GM12875 (cell line): ENCODE data around the gene POU2F1.

ENCODE experiments used
- H3K4me3 ChIP-seq: one replicate; pipeline ENCODE4 v1.5.1; 2011; ENCODE audit warnings: low read depth, low read length, control low read depth
- CTCF ChIP-seq: IDR thresholded peaks from 2 replicates; pipeline ENCODE4 v1.5.1; 2011; ENCODE audit warnings: low read depth, mild to moderate bottlenecking, control low read depth, inconsistent platforms, low read length, moderate library complexity, borderline replicate concordance; ENCODE audit not compliant: insufficient read depth

POU2F1 gene

GRCh38 chr1:167455786-167456446 is 235.2 kb downstream of the POU2F1 start:
- peak overlapping the region; percentile 60 for H3K4me3 ChIP-seq
- TF ChIP-seq CTCF: no peak

GRCh38 chr1:167456524-167456923 is 235.8 kb downstream of the POU2F1 start:
- TF ChIP-seq CTCF: no peak
- H3K4me3 ChIP-seq: no peak overlapping the region

GRCh38 chr1:167456926-167457325 is 236.2 kb downstream of the POU2F1 start:
- H3K4me3 ChIP-seq: no peak overlapping the region
- no peak for TF ChIP-seq CTCF

- TF ChIP-seq CTCF: no peak
Measured at GRCh38 chr1:167457936-167458584, 237.4 kb downstream of the POU2F1 start.

GRCh38 chr1:167460836-167461235 is 240.2 kb downstream of the POU2F1 start:
- no peak overlapping the region for H3K4me3 ChIP-seq
- TF ChIP-seq CTCF: no peak

More at GRCh38 chr1:167457936-167458584, 237.4 kb downstream of the POU2F1 start:
- no peak overlapping the region for H3K4me3 ChIP-seq

GRCh38 chr1:167462341-167462740 is 241.7 kb downstream of the POU2F1 start:
- TF ChIP-seq CTCF: no peak
- no peak overlapping the region for H3K4me3 ChIP-seq

- H3K4me3 ChIP-seq: no peak overlapping the region
- no peak for TF ChIP-seq CTCF
Measured at GRCh38 chr1:167463080-167463479, 242.4 kb downstream of the POU2F1 start.
